NCI-H2196 treated with DMSO at 0.1 percent for 48 hours (cell line): ENCODE results near the gene PDE3A.
A peak's percentile ranks its signal among the peaks of the same experiment; 100 is the strongest.

ENCODE experiments used
- DNase-seq: peaks from one replicate; lab custom pipeline; 2025; ENCODE audit not compliant: unreplicated experiment; lab: John Stamatoyannopoulos, UW

Gene PDE3A

DNA sequence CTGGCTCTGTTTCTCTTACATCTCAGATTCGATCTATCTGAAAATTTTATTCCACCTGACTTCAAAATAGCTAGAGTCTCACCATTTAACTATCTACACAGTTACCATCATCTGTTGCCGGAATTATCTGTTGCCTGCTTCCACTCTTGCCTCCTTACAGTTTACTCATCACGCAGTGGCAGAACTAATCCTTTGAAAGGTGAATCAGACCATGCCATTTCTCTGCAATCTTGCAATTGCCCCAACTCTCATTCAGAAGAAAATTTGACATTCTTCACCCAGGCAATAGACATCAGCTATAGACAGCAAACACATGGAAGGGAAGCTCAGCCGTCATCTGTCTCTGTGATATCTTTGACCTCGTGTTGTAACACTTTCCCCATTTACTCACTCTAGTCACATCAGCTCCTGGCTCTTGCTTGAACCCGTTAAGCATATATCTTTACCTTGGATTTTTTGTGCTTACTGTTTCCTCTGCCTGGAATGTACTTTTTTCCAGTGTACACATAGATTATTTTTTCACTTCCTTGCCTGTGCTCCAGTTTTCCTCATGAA, 85.5 kb downstream of the PDE3A start:
- DNase-seq, result no peak

DNA sequence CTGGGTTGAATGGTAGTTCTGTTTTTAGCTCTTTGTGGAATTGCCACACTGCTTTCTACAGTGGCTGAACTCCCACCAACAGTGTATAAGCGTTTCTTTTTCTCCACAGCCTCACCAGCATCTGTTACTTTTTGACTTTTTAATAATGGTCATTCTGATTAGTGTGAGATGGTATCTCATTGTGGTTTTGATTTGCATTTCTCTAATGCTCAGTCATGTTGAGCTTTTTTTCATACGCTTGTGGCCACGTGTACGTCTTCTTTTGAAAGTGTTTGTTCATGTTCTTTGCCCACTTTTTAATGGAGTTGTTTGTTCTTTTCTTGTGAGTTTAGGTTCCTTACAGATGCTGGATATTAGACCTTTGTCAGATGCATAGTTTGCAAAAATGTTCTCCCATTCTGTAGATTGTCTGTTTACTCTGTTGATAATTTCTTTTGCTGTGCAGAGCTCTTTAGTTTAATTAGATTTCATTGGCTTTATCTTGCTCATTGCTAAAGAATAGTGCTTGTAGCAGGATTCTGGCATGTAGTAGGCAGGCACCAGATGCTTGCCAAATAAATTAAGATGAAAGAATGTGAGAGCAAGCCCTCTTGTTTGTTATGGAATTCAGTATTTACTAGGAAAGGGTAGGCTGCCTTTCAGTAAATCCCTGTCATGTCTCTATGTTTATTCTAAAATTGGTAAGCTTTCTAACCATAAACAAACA, 86.8 kb downstream of the PDE3A start:
- no peak for DNase-seq

DNA sequence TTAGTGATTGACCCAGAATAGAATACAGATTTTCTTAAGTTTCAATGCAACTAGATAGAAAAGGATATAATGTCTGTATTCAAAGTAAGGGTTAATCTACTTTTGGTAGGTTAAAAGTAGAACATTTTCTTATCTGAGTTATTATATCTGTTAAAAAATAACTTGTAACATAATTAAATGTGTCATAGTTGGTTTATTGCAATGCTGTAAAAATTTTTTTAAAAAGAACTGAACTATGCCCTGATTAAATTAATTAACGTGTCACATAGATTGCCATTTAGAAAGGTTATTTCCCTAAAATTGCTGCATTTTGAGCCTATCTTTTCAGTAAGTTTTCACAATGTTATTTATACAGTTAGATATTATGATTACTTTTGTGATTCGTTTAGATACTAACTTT, 89.2 kb downstream of the PDE3A start:
- no peak for DNase-seq

DNA sequence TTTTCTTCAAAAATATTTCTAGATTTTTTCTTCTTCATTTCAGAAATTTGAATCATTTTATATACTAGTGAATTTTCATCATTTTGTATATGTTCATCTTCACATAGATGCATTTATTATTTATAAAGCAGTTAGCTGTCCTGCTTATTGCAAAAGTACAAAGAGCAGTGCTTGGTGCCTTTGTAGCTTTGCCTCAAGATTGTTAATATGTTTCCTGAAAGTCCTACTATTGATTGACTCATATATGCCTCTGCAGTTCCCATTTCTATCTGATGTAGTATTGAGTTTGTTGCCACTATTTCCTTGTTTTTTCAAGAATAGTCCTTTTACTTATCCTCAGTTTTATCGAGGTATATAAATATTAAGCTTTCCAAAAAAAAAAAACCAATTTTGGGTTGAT, 89.7 kb downstream of the PDE3A start:
- no peak for DNase-seq

DNA sequence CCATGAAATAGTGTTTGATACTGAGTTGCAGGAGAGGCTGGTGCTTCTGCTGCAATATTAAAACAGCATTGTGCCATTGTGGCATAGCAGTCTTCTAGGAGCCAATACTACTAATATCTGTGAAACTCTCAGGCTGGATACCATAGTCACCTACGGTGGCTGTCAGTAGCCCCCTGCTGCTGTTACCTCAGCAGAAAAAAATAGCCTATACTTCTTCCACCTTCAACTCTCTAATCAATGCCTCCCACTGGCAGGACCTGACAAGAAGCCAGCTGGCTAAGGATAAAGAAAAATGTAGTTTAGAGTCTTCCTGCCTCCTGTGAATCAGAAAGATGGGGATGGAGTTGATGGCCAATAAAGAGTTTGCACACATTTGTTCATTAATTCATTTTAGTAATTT, 91.6 kb downstream of the PDE3A start:
- no peak for DNase-seq

DNA sequence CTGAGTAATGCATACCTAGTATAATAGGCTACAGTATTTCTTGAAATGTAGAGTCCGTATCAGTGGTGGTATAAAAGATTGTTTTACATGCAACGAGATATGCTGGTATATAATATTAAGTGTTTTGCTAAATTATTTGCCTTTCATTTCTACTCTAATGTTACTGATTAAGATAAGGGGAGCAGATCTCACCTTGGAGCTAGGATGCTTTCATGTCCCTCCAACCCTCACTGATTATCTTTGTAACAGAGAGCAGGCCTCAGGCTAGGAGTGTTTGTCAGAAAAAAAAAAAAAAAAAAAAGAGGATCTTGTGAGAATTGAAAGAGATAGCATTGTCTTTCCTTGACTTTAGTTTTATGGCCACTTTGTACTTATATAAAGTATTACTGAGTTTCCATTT, 92.6 kb downstream of the PDE3A start:
- no peak for DNase-seq

DNA sequence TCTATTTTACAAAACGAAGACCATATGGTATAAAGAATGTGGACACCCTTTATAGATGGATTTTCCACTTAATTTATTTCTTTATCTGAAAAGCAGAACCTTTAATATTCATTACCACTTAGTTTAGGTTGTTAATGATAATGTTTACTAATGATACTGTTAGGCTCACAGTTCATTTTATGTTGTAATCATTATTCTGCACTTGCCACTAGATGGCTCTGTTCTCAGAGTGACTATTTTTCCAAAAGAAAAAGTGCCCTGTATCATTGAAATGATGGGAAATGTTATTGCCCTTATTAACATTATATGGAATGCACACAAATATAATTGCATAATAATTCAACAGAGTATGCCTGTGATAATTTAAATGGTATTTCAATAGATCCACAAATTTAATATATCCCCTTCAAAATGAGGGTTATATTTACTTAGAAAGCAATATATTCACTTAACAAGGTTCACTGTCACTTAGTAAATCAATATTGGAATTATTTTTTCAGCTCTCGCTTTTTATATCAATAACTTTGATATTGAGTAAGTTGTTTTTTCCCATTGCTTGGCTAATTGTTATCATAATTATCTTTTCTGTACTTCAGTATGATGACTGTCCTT, 95.7 kb downstream of the PDE3A start:
- DNase-seq, result peak; percentile 19

DNA sequence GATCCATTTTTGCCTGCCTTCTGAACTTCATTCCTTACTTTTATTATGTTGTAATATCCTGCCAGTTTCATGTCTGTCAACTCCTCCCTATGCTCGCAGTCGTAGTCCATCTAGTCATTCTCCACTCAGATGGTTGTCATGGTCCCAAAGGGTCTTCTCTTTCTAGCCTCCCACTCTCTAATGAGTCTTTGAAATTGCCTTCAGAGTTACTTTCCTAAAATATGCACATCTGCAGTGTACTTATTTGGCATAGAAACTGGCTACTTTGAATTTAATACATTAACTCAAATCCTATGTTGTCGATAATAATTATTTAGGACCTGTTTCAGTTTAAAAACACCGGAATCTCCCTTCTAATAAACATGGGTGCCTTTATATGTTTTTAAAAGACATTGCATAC, 101.0 kb downstream of the PDE3A start:
- DNase-seq, result no peak

DNA sequence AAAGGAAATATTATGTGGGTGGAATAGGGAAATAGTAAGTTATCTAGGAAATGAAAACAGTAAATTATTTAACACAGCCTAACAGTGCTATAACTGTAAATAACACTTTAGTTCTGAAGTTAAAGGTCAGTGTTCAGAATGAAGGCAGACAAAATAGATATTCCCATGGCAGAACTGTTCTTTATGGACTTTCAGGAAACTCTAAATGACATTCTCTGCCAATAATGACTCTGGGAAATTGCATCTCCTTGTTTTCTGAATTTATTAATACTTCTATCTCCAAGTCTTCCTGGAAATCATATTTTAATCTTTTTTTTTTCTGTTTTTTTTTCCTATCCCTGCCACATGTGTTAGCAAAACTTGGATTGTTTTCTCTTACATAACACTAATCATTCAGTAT, 101.4 kb downstream of the PDE3A start:
- no peak for DNase-seq

DNA sequence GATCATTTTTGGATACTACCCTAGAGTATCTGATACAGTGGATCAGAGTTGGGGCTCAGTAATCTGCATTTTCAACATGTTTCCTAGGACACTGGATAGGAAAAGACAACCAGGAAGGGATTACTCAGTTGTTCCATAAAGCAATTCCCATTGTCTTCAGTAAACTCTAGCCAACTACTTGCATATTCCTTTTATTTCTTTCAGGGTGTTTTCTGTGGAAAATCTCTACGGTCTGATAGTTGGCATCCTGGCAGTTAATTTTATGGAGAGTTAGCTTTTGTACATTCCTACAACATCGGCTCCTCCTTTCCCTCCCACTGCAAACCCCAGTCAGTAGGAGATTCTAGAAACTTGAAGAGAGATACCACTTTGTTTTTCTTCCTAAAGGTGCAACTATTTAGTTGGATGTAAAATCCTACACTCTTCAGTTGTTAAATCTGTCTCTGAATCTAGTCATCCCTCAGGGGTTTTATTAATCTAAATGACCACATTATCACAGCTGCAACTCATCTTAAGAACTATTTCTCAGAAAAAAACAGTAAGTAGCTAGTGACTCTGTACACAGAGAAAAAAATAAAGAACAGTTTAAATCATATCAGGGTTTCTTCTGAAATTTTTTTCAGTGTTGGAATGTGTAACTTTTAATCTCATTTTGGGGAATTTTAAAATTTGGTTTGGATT, 103.9 kb downstream of the PDE3A start:
- no peak for DNase-seq

DNA sequence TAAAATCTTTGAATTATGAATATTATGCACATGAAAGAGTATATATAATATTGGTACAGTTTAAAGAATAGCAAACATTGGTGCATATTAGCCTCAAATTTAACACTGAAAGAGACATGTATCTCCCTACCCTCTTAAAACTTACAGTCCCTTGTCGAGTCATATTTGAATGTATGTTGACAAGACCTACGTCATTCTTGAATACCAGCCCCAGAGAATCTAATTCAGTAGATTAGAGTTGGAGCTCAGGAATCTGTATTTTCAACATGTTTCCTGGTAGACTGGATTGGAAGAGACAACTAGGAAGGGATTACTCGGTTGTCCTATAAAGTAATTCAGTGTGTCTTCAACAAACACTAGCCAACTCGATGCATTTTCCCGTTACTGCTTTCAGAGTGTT, 104.8 kb downstream of the PDE3A start:
- DNase-seq, result no peak

DNA sequence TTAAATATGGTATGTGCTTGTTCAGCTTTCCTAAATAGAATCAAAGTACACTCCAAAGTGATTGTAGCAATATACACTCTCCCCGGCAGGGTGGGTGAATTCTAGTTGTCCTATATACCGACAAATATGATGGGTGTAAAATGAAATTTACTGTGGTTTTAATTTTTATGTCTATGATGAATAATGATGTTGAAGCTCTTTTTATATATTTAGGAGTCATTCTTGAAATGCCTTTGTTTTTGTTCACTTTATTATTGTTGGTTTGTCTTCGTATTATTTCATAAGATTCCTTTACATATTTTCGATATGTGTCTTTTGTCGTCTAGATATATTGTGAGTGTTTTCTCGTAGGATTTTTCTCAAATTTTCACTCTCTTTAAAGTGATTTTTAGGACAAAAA, 105.7 kb downstream of the PDE3A start:
- DNase-seq, result no peak

DNA sequence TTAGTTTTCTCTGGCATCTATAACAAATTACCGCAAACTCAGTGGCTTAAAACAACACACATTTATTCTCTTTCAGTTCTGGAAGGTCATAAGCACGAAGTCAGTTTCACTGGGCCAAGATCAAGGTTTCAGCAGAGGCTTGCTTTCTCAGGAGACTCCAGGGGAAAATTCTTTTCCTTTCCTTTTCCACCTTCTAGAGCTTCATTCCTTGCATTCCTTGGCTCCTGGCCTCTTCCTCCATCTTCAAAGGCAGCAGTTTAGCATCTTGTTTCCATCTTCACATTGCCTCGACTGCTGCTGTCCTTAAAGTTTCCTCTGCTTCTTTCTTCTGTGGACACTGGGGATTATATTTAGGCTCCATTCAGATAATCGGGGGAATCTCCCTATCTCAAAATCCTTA, 106.1 kb downstream of the PDE3A start:
- DNase-seq, result no peak

DNA sequence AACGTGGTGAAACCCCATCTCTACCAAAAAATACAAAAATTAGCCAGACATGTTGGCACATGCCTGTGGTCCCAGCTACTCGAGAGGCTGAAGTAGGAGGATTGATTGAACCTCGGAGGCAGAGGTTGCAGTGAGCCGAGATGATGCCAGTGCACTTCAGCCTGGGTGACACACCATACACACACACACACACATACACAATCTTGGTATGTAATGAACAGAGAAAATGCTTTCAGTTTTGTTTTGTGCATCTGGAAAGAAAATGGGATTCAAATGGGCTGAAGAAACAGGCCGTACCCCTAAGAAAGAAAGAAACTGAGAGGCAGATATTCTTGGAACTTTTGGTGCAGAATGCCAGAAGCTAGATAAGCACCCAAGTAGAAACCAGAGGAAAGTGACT, 107.2 kb downstream of the PDE3A start:
- no peak for DNase-seq

DNA sequence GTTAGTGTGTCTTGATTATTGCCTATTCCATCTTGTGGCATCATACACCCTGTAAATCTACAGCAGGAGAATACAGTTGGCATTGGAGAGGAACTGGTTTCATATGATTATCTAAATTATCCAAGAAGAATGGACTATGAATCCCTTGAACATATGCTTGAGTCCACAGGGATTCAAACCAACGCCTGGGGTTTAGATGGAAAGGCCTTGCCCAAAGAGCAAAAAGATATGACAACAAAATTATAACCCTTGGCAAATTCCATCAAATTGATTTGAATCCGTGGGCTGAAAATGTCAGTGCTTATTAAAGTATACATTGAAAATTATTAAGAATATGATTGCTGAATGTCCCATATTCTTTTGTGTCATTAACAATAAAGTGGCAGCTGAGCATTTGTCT, 108.2 kb downstream of the PDE3A start:
- no peak for DNase-seq

DNA sequence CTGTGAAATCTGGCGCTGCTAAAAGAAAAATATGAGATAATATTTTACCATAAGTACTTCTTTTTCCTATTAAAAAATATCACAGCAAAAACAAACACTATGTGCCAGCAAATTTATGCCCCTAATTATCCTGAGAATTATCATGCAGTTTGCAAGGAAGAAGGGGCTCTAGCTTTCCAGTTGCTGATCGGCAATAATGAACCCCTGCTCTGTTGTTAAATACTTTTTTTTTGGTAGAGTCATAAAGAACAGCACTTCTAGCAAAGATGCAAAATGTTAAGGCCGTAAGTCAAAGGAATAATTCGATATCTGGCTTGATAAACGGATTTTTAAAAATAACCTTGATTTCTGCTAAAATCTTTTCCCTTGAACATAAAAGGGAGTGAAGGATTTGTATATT, 108.9 kb downstream of the PDE3A start:
- DNase-seq, result no peak

DNA sequence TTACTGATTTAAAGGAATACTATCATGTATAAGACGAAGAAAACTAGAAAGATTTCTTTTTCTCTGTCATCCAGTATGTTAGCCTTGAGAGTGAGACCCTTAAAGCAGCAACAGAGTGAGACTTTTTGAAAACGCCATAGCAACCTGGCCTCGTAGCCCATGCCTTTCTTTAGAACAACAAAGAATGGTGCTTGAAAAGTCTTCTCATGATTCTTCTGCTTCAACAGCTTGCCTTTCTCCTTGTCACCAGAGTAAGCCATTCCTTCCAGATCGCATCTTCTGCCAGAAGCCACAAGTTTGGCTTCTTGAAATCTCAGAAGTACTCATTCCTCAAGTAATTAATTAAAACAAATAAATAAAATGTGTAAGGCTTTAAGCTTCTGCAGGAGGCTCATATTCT, 109.3 kb downstream of the PDE3A start:
- DNase-seq, result no peak

DNA sequence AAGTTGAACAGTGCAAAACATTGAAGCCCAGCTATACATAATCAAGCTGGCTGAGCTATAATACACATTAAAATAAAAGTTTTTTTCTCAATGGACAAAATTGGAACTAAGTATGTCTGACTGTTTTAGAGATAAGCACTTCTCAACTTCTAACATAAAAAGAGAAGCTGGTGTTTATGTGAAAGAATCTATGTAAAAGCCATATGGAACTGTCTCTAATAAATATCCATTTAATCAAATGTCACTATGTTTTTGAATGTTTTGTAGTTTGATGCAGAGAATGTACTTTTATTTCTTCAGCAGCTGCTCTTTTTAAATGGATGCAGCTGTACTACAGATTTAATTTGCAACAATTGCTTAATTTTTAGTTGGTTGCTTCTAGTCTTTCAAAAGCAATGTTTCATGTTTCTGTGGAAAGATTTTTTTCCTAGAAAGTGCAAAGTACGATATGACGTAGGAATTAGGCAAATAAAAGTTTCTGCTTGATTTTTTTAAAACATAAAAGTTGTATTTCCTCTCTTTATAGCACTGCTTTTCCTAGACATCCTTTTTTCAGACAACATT, 114.2 kb downstream of the PDE3A start:
- DNase-seq, result no peak

DNA sequence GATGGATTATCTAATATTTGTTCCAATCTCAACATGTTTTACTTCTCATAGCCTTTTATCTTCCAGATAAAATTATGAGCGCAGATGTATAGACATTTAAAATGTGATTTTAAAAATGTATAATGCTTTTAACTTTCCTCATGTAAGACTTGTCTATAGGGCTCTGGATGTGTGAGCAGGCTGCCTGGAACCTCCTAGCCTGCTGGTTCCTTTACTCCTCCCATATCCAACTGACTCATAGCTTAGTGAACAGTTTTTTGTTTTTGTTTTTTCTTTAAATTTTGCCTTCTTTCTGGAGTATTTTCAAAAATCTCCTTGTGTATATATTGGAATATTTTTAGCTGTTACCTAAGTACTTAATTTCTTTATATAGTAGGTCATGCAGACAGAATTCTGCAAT, 115.4 kb downstream of the PDE3A start:
- no peak for DNase-seq

DNA sequence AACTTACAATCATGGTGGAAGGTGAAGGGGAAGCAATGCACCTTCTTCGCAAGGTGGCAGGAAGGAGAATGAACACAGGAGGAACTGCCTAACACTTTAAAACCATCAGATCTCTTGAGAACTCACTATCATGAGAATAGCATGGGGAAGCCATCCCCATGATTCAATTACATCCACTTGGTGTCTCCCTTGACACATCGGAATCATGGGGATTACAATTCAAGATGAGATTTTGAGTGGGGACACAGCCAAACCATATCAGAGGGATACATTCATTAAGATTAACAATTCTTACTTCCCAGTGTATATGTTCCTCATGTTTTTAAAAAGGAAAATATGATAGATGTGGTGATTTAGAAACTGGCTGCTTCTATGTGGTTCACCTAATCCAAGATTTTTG, 117.9 kb downstream of the PDE3A start:
- DNase-seq, result no peak

DNA sequence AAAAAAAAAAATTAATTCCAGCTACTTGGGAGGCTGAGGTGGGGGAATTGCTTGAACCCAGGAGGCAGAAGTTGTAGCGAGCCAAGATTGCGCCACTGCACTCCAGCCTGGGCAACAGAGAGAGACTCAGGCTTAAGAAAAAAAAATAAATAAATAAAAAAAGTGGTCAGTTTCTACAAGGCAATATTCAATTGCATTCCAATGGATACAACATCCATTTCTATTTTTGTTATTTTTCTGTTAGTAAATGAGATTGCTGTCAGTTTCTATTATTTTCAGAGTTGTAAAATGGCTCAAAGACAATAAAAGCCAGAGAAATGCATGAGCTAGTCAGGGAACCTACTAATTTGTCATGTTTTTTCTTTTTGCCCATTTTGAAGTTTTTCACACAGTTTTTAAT, 119.2 kb downstream of the PDE3A start:
- no peak for DNase-seq

DNA sequence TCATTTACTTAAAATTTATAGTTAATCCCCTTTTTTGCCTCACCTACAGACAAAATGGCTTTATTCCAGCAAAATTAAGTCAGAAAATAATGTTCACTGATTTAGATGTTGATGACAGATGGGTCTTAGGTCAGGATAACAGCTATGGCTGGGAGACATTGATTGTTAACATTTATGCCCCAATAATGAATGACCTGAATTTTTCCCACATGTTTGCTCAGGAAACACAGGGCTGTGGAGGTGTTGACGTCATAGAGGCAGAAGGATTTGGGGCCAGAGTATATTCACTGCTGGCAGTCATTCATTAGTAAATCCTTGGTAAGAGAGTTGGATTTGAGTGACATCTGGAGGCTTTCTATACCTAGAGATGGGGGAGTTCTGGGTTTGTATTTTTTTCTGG, 121.3 kb downstream of the PDE3A start:
- DNase-seq, result no peak
